B cell (primary cell): ENCODE results near the gene PLAAT5.

Experiments used
- EZH2 ChIP-seq: IDR thresholded peaks from 2 replicates; pipeline ENCODE4 v1.6.1; 2012; ENCODE audit warnings: borderline replicate concordance, low read depth, mild to moderate bottlenecking, moderate library complexity, low read length; ENCODE audit not compliant: insufficient read depth, poor library complexity, severe bottlenecking
- TF ChIP-seq, protein P1 (sequence below): fragments of 200-600 bp; IDR thresholded peaks from one replicate; pipeline ENCODE4 v1.8.0; 2022; ENCODE audit warnings: antibody characterized with exemption, mild to moderate bottlenecking

DNA sequence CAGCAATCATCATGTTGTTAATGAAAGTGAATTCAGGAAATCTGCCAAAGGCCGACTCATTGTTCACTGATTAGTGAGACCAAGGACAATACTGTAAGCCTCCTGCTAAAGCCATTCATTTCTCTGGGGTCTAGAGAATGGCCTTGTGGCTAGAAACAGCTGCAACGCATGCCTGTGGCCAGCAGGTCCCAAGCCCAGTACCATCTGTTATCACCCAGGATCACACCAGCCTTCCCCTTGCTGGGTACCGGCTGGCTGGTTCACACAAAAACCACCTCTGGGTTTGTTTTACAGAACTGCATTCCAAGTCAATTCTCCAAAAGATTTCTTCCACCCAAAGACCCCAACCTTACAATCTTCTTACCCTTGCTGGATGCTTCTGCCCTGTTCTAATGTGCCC lies 1.1 kb downstream of the PLAAT5 start:
- TF ChIP-seq, protein P1, sequence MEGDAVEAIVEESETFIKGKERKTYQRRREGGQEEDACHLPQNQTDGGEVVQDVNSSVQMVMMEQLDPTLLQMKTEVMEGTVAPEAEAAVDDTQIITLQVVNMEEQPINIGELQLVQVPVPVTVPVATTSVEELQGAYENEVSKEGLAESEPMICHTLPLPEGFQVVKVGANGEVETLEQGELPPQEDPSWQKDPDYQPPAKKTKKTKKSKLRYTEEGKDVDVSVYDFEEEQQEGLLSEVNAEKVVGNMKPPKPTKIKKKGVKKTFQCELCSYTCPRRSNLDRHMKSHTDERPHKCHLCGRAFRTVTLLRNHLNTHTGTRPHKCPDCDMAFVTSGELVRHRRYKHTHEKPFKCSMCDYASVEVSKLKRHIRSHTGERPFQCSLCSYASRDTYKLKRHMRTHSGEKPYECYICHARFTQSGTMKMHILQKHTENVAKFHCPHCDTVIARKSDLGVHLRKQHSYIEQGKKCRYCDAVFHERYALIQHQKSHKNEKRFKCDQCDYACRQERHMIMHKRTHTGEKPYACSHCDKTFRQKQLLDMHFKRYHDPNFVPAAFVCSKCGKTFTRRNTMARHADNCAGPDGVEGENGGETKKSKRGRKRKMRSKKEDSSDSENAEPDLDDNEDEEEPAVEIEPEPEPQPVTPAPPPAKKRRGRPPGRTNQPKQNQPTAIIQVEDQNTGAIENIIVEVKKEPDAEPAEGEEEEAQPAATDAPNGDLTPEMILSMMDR = no peak
- TF ChIP-seq EZH2 = no peak
